GM19240 (cell line): ENCODE results near the gene TMC2.
"Not testable (repeated sequence)": the region's sequence is repeated elsewhere in the genome, so short reads cannot be mapped to it uniquely, and the experiment has no call there.

ENCODE experiments used
- DNase-seq: peaks from one replicate; pipeline ENCODE4 v3.0.0; 2011; ENCODE audit warnings: low spot score; ENCODE audit not compliant: insufficient read length

TMC2 gene

DNA sequence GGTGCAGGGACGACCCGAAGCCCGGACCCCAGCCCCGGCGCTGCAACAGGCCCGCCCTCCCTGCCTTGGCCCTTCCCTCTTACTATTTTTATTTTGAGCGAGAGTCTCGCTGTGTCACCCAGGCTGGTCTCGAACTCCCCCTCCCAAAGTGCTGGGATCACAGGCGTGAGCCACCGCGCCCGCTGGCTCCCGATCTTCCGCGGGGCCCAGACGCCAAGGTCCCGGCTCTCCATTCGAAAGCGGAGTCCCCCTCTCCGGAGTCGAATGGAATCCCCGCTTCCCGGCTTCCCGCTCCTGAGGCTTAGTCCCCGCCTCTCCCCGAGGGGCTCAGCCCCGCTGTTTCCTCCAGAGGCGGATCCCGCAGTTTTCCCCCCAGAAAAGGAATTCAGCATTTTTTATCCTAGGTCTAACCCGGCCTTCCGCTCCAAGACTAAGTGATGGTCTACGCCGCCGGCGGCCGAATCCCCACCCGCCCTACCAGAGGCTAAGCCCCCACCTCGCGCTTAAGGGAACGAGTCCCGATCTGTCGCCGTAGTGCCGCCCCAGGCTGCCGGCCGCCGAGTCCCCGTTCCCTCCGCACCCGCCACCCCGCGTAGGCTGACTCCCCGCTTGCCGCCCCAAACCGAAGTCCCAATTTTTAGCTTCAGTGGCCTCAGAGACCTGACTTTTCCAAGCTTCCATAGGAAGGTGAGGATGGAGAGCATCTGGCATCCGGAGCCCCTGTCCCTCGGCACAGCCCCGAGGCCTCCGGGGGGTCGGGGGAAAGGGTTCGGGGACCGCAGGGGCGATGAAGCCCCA lies 11.5 kb upstream of the TMC2 start:
- no peak for DNase-seq

DNA sequence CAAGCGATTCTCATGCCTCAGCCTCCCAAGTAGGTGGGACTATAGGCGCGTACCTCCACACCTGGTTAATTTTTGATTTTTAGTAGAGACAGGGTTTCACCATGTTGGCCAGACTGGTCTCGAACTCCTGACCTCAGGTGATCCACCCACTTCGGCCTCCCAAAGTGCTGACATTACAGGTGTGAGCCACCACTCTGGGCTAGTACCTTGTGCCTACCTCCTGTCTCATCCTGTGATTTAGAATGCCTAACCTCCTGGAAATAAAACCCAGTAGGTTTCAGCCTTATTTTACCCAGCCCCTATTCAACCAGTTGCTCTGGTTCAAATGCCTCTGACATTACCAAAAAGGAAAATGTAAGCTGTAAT lies 10.2 kb upstream of the TMC2 start:
- not testable (repeated sequence) for DNase-seq

DNA sequence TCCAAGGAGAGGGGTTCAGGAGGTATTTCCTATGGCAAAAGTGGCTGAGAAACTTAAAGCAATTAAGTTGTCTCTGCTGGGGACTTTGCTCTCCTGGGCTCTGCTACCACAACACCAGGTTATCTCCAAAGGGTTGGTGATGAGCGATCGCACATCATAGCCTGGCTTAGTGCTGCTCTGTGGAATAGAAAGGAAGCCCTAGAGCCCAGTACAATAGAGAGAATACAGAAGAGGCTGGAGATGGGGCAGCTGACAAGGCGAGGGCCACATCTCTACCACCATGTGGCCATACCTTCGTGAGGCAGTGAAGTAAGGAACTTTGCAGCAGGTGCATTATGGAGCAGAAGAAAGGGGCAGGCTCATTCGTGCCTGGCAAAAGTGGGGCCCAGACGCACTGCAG lies 8.6 kb upstream of the TMC2 start:
- no peak for DNase-seq

DNA sequence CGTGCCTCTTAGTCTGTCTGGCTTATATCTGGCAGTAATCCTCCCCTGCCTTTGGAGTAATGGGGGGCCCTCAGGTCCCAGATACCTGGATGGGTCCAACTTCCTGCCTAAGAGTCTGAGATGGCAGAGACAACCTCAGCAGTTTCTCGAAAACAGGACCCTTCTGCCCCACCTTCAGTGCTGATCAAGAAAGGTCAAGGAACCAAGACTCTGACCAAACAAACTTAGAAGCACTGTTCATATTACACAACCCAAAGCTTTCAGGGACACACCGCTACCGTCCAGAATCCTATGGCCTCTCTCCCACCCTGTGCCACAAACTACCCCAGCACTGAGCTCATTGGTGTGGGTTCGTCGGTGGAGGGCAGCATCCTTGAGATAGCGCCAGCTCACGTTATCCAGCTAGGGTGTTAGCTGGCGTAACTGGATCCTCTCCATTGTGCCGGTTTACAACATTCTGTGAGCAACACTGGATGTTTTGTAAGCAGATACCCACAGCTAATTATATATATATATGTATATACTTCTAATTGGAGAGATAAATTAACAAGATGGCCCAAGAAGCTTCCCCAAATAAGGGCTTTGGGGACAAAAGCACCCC lies 7.6 kb upstream of the TMC2 start:
- no peak for DNase-seq

DNA sequence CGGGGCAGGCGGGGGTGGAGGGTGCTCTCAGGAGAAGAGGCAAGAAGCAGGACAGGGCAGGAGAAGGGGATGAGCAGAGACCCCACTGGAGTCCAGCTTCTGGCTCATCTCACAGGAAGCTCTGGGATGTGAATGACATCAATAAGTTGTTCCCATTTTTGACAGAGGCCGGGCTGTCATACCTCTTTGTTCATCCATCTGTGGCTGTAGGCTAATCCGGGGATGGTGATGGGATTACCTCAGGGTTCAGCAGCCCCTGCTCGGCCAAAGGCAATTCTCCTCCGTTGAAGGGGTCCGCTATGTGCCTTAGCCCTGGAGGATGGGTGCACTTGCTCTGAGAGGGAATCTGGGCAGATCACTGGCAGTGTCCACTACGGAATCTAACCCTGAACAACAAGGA lies 3.3 kb upstream of the TMC2 start:
- no peak for DNase-seq

DNA sequence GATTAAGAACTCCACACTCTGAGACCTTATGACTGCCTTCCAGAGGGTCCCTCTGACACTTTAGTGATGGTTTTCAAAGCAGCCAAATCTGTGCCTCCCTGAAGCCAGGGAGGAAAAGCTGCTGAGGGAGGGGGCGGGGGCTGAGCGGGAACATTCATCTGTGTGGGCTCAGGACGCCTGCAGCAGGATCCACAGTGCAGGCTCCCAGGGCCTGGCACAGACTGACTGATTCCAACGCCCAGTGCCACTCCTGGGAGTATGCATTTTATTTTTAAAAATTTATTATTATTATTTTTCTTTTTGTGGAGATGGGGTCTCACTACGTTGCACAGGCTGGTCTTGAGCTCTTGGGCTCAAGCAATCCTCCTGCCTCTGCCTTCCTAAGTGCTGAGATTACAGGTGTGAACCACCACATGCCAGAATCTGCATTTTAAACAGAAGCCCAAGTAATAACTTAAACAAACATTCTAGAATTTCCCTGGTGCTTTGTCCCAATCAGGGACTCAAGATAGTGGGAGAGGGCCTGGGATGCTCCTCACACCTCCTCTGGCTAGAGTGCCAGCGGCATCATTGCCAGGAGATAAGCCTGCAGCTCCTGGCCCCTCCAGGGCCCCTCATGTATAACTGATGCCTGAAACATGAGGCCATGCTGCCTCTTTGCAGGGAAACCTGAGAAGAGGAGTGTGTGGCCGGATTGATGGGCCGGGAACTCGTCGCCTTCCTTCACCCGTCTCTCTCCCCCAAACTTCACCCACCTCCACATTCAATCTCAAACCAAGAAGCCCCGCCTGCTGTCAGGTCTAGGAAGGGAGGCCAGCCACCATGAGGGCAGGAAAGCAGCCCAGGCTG lies 438 bp upstream of the TMC2 start:
- no peak for DNase-seq

DNA sequence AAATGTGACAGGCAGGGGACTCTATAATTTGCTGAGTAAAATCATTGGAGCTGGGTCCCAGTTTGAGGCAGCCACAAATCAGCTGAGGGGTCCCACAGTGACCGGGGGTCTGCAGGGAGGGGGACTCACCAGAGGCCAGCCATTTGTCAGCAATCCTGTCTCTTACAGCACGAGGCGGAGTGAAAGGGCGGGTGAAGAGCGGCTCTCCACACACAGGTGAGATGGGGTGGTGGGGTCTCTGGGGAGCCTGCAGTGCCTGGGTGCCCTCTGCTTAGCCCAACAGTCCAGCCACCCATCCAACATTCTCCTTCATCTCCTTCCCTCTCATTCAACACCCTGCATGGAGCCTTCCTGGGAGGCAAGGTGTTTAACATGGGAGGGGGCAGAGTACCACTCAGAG lies 728 bp downstream of the TMC2 start:
- DNase-seq: no peak

DNA sequence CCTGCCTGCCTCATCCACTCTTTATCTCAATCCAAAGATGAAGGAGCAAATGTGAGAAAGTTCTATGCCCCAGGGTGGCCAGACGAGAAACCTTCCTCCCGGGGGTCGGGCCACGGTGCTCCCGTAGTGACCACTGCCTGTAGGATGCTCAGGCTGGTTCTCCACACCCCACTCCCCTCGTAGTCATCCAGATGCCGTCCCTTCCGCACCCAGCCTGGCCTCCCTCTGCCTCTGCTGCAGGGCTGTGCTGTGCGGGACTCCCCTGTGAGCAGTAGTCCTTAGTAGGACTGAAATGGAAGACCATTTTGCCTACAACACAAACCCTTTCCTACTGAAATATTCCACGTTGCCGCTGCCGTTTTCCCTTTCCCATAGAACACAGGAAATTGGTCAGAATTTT lies 2.0 kb downstream of the TMC2 start:
- DNase-seq: no peak

DNA sequence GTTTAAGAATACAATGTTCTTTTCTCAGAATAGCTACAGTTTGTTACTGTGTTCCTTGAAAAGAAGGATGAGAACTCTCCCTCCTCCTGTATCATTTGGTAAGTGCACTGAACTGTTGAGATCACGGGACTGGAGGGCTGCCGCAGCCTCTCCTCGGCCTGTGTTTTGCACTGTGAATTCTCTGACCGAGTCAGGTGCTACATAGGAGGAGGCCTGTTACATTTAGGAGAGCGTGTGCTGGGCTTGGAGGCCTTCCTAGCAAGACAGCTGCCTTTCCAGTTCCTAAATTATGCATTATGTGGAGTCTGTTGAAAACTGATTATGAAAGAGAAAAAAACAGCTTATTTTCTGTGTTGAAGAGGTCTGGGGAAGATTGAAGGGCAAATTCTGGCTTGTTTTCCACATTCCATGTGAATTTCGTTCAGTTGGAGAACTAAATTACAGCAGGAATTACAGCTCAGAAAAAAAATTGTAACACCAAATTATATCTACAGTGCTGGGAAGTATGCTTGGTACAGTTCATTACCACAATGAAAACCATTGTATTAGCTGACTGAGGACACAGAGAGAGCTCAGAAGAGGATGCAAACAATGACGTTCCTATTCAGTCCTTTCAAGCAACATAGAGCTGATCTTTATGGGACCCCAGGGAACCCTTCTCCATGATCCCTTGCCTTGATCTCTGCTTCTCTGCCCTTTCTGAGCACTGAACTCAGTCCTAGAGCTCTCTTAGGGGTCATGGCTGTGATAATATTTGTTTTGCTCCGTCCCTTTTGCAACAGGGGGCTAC lies 2.8 kb downstream of the TMC2 start:
- DNase-seq: no peak

DNA sequence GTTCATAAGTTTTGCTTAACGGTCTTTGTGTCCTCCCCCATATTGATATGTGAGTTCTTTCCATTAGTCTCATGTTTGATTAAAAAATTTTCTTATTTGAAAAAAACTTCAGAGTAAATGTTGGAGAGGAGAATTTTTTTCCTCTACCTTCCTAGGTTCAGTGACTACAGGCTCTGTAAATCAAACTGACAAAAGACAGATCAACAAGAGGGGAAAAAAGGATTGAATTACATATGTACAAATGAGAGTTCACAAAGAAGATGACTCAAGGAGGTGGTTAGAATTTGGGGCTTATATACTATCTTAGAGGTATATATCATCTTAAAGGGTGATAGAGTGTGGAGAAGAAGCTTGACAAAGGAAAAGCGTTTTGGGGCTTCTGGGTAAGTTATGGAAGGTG lies 5.6 kb downstream of the TMC2 start:
- DNase-seq: no peak

DNA sequence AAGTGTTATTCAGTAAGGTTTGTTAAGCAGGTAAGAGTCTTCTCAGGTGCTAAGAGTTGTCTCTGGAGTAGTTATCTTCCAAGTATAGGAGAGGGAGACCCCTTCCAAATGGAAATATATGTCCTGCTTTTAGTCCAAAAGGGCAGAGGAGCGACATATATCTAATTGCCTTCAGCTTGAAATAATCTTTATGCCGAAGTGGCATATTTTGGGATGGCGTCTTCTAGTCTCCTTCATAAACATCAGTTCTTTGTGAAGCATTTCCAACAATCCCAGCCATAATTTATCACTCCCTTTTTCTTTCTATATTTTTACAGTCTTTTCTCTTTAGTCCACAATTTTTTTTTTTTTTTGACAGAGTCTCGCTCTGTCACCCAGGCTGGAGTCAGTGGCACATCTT lies 6.0 kb downstream of the TMC2 start:
- DNase-seq: no peak

DNA sequence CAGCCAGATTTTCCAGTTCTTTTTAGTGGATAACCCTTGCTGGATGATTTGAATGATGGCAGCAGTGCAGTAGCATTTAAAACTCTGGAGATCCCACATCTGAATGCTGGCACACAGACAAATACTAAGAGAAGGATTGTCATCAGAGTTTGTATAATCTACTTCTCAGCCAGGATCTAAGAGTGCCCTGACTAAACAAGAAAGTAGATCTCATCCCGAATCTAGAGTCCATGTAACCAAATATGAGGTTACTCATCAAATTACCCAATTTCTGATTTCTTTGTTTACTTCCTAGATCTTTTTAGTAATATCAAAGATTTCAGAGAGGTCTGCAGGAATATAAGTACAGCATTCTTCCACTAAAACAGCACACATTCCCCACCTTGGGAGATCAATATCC lies 7.8 kb downstream of the TMC2 start:
- DNase-seq: no peak

DNA sequence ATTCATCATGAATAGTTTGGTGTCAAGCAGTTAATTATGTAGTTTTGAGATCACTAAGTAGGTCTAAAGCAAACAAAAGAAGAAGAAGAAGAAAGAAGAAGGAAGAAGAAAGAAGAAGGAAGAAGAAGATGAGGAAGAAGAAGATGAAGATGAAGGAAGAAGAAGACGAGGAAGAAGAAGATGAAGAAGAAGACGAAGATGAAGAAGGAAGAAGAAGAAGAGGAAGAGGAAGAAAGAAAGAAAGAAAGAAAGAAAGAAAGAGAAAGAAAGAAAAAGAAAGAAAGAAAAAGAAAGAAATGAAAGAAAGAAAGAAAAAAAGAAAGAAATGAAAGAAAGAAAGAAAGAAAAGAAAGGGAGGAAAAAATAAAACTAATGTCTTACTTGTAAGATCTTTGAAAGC lies 9.2 kb downstream of the TMC2 start:
- DNase-seq: no peak

DNA sequence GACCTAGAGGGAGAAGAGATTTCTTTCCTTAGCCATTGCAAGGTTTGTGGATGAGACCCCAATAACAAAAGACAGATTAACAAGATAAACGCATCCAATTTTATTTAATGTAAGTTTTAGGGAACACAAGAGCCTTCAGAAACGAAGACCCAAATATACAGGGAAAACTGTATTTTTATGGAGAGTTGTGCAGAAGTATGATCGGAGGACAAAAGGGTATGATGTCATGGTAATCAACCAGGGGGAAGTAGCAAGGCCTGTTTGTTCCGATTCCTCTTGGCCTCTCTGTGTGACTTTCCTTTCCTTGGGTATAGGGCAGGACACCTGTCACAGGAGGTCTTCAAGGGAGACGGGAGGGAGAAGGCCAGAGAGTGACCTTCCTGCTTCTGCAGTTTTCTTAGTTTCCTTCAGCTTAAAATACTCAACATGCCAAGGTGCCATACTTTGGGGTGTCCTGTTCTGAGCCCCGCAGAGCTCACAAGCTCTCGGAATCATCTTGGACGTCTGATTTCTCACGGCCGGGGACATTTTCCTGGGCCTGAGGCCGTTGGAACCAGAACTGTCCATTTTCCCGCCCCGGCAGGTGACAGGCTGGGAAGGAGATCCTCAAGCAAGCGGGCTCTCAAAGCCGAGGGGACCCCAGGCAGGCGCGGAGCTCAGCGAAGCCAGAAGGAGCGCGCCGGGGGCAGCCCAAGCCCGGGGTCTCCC lies 21.7 kb downstream of the TMC2 start:
- no peak for DNase-seq

DNA sequence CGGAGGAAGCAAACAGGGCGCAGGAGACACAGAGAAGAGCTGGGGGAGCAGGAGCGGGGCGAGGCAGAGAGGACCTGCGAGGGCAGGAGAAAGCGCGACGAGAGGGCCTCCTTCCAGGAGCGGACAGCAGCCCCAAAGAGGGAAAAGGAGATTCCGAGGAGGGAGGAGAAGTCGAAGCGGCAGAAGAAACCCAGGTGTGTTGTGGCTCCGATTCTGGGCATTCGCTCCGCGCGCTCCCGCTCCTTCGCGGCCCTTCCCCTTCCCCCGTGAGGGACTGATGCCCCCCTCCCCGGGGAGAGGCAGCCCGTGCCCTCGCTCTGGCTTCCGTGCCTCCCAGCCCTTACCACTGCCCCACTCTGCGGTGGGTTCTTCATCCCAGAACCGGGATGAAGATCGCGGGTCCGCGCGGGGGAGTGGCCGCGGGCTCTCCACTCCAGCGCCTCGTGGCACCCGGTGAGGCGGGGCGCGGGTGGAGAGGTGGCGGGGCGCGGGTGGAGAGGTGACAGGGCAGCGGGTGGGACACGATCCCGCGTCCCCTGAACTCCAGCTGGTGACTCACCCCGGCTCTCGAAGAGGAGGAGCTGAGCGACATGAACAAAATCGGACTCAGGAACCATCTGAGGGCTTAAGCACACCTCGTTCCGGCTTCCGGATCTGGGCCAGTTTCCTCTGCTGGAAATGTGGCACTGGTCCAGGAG lies 22.4 kb downstream of the TMC2 start:
- no peak for DNase-seq

DNA sequence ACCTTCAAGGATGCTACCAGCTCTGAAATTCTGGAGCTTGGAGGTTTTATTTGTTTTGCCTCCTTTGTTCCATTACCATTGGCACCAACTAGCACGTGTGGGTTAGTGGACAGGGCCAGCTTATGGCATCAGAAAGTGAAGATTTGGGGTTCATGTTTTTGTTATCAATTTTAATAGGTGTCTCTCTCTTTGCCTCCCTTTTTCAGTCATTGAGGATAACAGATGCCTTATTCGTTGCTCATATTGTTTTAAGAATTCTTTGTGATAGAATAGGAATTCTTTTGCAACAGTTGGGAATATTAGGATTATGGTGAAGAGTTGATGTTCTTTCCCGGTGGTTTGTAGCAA lies 22.9 kb downstream of the TMC2 start:
- DNase-seq: no peak

DNA sequence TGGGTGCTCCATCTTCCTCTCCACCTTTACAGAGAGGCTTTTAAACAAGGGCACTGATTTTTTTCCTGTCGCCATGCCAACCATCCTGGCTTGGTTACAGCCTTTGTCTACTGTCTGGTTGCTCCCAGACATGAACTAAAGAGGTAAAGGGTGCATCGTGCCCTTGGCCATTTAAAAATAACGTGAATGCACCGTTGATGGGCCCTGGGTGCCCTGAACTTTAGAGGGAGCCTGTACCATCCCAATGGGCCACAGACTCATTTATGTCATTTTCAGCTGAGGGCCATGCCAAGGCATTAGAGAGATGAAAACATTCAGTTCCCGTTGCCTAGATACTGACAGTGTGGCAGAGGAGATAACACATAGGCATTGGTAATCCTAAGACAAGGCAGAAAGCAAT lies 23.3 kb downstream of the TMC2 start:
- no peak for DNase-seq

DNA sequence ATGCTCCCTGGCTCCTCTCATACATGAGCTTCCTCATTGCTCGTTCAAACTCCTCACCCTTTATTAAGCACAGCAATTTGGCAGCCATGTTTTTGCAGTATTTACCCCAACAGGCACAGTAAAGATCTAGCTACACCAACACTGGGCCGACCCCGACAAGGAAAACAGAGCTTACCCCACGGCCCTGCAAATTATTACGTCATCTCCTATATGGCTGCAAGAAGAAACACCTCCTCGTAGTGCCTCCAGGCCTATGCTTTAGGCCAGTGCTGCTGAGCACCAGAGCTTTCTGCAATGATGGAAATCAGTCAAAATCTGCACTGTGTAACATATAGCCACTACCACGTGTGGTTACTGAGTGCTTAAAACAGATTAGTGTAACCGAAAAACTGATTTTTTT lies 26.7 kb downstream of the TMC2 start:
- no peak for DNase-seq

DNA sequence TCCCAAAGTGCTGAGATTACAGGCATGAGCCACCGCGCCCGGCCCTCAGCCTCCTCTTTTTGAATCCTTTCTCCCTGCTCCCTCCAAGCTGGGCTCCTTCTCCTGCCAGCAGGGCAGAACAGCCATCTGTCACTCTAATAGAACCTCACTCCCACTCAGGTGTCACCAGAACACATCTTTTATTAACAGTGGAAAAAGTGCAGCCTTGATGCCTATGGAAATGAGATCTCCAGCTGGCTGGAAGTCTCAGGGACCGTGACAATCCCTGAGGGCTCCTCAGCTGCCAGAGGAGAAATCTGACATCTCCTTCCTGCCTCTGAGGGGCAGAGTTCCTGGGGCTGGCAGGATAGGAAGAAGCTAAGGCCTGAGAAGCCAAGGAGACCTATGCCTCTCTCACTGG lies 28.0 kb downstream of the TMC2 start:
- DNase-seq: no peak

DNA sequence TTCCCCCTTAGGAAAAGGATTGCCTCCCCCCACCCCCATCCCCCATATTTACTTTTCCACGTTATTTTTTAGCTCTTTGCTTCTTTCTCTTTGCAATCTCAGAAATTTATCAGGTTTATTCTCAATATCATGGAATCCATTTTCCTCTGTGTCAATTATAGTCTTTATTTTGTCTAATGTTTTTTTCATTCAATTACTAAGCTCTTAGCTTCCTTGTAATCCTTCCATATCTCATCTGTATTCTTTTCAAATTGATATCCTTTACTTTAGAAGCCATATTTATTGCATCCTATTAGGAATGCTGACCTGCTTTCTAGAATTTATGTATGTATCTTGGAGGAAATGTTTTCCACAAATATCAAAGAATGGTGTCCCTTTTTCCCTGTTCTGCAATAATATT lies 39.3 kb downstream of the TMC2 start:
- DNase-seq: no peak

DNA sequence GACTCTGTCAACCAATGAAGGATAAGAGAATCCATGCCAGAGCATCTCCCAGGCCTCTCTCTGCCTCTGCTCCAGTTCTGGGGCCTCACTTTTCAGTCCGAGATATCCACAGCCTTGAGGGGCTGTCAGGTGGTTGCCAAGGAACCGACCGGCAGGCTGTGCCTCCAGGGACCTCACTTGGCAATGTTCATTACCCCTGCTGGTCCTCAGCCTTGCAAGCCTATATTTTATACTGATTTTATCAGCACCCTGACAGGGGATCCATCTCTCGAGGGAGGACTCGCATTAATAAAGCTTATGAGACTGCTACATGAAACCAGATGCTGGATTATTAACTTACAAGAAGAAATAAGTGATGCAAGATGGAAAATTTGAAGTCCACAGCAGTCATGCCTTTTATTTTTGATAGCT lies 39.9 kb downstream of the TMC2 start:
- DNase-seq: no peak
